Neural progenitor cell (in vitro differentiated cells): ENCODE measurements around the gene CCM2.

Experiments used
- EZH2 ChIP-seq: fragments of 200-600 bp; sonication (generic); IDR thresholded peaks from 2 replicates; pipeline ENCODE4 v1.6.1; 2017; ENCODE audit warnings: antibody characterized with exemption, mild to moderate bottlenecking, moderate library complexity
- EZH2phosphoT487 ChIP-seq: fragments of 200-600 bp; sonication (generic); IDR thresholded peaks from 2 replicates; pipeline ENCODE4 v1.6.1; 2017; ENCODE audit warnings: antibody characterized with exemption
- TF ChIP-seq, protein P1 (sequence below): fragments of 200-600 bp; sonication (generic); IDR thresholded peaks from 2 replicates; pipeline ENCODE4 v1.5.1; 2017; ENCODE audit warnings: antibody characterized with exemption, mild to moderate bottlenecking

DNA sequence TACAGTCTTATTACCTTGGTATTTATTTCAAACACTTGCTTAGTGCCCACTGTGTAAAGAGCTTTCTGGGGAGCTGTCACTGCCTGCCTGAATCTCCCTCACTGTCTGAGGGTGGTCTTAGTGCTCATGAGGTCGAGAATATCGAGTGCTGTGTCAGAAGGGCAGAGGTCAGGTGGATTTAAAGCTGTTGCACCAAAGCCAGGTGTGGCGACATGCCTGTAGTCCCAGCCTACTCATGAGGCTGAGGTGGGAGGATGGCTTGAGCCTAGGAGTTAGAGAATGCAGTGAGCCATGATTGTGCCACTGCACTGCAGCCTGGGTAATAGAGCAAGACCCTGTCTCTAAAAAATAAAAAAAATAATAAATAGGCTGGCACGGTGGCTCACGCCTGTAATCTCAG, 20.9 kb downstream of the CCM2 start:
- TF ChIP-seq, protein P1, sequence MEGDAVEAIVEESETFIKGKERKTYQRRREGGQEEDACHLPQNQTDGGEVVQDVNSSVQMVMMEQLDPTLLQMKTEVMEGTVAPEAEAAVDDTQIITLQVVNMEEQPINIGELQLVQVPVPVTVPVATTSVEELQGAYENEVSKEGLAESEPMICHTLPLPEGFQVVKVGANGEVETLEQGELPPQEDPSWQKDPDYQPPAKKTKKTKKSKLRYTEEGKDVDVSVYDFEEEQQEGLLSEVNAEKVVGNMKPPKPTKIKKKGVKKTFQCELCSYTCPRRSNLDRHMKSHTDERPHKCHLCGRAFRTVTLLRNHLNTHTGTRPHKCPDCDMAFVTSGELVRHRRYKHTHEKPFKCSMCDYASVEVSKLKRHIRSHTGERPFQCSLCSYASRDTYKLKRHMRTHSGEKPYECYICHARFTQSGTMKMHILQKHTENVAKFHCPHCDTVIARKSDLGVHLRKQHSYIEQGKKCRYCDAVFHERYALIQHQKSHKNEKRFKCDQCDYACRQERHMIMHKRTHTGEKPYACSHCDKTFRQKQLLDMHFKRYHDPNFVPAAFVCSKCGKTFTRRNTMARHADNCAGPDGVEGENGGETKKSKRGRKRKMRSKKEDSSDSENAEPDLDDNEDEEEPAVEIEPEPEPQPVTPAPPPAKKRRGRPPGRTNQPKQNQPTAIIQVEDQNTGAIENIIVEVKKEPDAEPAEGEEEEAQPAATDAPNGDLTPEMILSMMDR: no peak
- TF ChIP-seq EZH2phosphoT487 (no peak), EZH2 (no peak)
